ENCODE measurements around the gene MCU. TPM values are rescaled to one million over a fixed set of nuclear protein-coding genes. Genes with fewer than 3 reads are reported as not detected.

Gene MCU
- total and polyA plus RNA-seq, 7 donors = 32.4 to 118 (median 66.1) TPM

DNA sequence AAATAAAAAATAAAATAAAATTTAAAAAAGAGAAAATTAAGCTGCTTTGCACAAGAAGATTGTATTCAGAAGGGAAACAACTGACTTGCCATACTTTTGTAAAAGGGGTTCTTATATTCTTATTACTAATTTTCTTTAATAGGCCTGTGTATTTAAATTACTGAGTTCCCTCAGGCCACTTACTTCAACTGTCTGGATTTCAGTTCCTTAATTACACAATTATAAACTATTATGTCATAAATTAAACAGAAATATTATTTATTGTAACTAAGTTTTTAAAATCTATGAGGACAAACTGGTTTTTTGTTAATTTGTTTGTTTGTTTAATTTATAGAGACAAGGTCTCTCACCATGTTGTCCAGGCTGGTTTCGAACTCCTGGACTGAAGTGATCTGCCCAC is 43.6 kb upstream of the MCU start:
- no peaks in the 10 kb centered on the region for H3K36me3 ChIP-seq (ENCODE audit: insufficient read depth in 1 of 2, low read depth in 1 of 2)
- intact Hi-C loops (cut with DNase I) = no loop called here
- DNase-seq (no peak), ATAC-seq (no peak)
- TF ChIP-seq, protein P1, sequence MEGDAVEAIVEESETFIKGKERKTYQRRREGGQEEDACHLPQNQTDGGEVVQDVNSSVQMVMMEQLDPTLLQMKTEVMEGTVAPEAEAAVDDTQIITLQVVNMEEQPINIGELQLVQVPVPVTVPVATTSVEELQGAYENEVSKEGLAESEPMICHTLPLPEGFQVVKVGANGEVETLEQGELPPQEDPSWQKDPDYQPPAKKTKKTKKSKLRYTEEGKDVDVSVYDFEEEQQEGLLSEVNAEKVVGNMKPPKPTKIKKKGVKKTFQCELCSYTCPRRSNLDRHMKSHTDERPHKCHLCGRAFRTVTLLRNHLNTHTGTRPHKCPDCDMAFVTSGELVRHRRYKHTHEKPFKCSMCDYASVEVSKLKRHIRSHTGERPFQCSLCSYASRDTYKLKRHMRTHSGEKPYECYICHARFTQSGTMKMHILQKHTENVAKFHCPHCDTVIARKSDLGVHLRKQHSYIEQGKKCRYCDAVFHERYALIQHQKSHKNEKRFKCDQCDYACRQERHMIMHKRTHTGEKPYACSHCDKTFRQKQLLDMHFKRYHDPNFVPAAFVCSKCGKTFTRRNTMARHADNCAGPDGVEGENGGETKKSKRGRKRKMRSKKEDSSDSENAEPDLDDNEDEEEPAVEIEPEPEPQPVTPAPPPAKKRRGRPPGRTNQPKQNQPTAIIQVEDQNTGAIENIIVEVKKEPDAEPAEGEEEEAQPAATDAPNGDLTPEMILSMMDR (IDR thresholded peaks at IDR 0.05) = no peak
- H3K4me1 ChIP-seq = peaks cover 9% of the 10 kb centered on the region
- H3K27me3 ChIP-seq (ENCODE audit: insufficient read depth in 3 of 3, low read length in 2 of 3) = no peaks in the 10 kb centered on the region
- H3K27ac ChIP-seq = no peak overlapping the region
- no peaks in the 10 kb centered on the region for H3K9me3 ChIP-seq
- whole genome bisulfite sequencing, 3 donors = 85 to 92% (median 89%) methylated on average over 1 of the region's 1 CpG
- no peak overlapping the region for H3K4me3 ChIP-seq

DNA sequence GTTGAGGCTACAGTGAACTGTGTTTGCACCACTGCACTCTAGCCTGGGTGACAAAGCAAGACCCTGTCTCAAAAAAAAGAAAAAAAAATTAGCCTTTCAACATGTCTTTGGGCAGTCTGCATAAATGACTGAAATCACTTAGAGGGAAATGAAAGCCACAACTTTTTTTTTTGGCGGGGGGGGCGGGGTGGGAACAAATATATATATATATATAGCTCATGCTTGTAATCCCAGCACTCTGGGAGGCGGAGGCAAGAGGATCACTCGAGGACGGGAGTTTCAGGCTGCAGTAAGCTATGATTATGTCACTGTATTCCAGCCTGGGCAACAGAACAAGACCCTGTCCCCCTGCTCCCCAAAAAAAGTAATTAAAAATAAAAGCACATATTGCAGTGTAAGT is 42.7 kb upstream of the MCU start:
- no peak for DNase-seq
- 43 to 45% (median 43%) methylated on average over 5 of the region's 5 CpGs for whole genome bisulfite sequencing, 3 donors
- Histone ChIP-seq H3K9me3 (no peaks in the 10 kb centered on the region), H3K36me3 (ENCODE audit: insufficient read depth in 1 of 2, low read depth in 1 of 2) (no peaks in the 10 kb centered on the region), H3K4me3 (no peak overlapping the region), H3K27ac (no peak overlapping the region), H3K27me3 (ENCODE audit: insufficient read depth in 3 of 3, low read length in 2 of 3) (no peaks in the 10 kb centered on the region), H3K4me1 (peaks cover 9% of the 10 kb centered on the region)
- TF ChIP-seq, protein P1 (IDR thresholded peaks at IDR 0.05) = no peak
- intact Hi-C loops (cut with DNase I) = no loop called here
- ATAC-seq = no peak

DNA sequence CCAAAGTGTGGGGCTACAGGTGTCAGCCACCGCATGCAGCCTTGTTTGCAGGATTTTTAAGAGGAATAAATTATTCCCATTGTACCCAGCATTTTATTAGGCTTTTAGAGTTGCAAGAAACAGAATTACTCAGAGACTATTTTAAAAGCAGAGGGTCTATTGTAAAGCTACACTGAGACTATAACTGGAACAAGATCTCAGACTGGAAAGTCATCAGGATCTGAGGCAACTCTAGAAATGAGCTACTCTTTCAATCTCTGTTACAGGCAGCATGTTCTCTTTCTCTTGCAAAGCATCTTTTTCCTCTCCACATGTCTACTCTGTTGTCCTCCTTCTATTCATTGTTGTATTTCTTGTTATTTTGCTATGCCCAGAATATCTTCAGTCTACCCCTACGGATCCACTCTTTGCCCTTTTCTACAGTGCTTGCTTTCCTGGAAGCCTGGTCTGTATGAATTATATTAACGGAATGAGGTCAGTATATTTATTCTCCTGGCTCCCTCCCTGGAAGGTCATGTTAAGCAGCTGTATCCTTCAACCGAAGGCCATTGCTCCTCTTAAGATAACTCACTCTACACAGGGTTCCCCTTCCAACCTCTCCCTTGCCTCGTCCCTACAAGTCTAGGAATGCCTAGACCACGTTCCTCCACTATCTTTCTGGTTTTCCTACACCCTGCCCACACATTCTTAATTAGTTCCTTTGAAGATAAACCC is 38.4 kb upstream of the MCU start:
- WGBS, 3 donors = 33 to 43% (median 34%) methylated on average over 6 of the region's 6 CpGs
- peak; percentile 83 to 94 (median 91) for ATAC-seq
- DNase-seq = no peak
- no peaks in the 10 kb centered on the region for H3K9me3 ChIP-seq
- intact Hi-C loops (cut with DNase I) = loop anchor here in 1 of 2 donors (1.0 kb wide), 1 partner anchor 32 kb away; no protein-coding TSS in a partner anchor
- H3K27me3 ChIP-seq (ENCODE audit: insufficient read depth in 3 of 3, low read length in 2 of 3) = no peaks in the 10 kb centered on the region
- no peak overlapping the region for H3K4me3 ChIP-seq
- no peaks in the 10 kb centered on the region for H3K4me1 ChIP-seq
- peak overlapping the region; percentile 81 for H3K27ac ChIP-seq
- no peaks in the 10 kb centered on the region for H3K36me3 ChIP-seq (ENCODE audit: insufficient read depth in 1 of 2, low read depth in 1 of 2)
- TF ChIP-seq, protein P1 (IDR thresholded peaks at IDR 0.05) = no peak

DNA sequence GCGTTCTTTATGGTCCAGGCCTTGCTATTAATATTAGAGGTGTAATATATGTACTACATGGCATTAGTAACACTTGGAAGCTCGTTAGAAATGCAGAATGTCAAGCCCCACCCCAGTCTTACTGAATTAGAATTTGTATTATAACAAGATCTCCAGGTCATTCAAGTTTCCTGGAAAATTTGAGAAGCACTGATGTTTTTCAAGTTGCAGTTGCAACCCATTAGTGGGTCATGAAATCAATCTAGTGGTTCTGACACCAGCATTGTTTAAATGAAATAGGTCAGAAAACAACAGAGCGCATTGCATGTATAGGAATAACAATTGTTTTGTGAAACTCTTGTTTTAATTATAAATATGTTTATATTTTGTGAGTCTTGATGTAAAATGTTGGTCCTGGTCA is 37.2 kb upstream of the MCU start:
- ATAC-seq = no peak
- Histone ChIP-seq H3K27ac (peak overlapping the region; percentile 81), H3K9me3 (no peaks in the 10 kb centered on the region), H3K36me3 (ENCODE audit: insufficient read depth in 1 of 2, low read depth in 1 of 2) (no peaks in the 10 kb centered on the region), H3K27me3 (ENCODE audit: insufficient read depth in 3 of 3, low read length in 2 of 3) (no peaks in the 10 kb centered on the region), H3K4me1 (no peaks in the 10 kb centered on the region), H3K4me3 (no peak overlapping the region)
- DNase-seq = no peak
- intact Hi-C loops (cut with DNase I) = no loop called here
- WGBS, 3 donors = 55 to 70% (median 67%) methylated on average over 3 of the region's 3 CpGs
- TF ChIP-seq, protein P1 (IDR thresholded peaks at IDR 0.05) = no peak
